GM23338 (cell line): ENCODE measurements around the gene ZNF358. TPM values are rescaled to one million over a fixed set of nuclear protein-coding genes. Genes with fewer than 3 reads are reported as not detected.
A peak's percentile ranks its signal among the peaks of the same experiment; 100 is the strongest.

ENCODE experiments used
- ATAC-seq: fragments of 200-7000 bp; cut with Tn5 transposase; 3 replicates; pipeline ENCODE4 v1.9.1; 2020
- DNase-seq: peaks from one replicate; pipeline ENCODE4 v3.0.0-alpha.2; 2015; ENCODE audit warnings: low spot score
- H2AFZ ChIP-seq: fragments of 200-600 bp; sonication (generic); 2 replicates; pipeline ENCODE4 v1.8.0; 2016; ENCODE audit warnings: antibody characterized with exemption, mild to moderate bottlenecking, moderate library complexity
- H3F3A ChIP-seq: fragments of 200-600 bp; sonication (generic); replicated peaks from 2 replicates; pipeline ENCODE4 v1.8.0; 2017; ENCODE audit warnings: antibody characterized with exemption, mixed run types, low read depth
- H3K27ac ChIP-seq: fragments of 200-600 bp; sonication (generic); 2 replicates; pipeline ENCODE4 v1.6.1; 2016; ENCODE audit warnings: low read depth
- H3K27me3 ChIP-seq: fragments of 200-600 bp; sonication (generic); 2 replicates; pipeline ENCODE4 v1.8.0; 2016; ENCODE audit warnings: mild to moderate bottlenecking, mixed run types, moderate library complexity; ENCODE audit not compliant: insufficient read depth
- H3K36me3 ChIP-seq: fragments of 200-600 bp; sonication (generic); 2 replicates; pipeline ENCODE4 v1.8.0; 2016; ENCODE audit warnings: mild to moderate bottlenecking; ENCODE audit not compliant: insufficient read depth
- H3K4me1 ChIP-seq: fragments of 200-600 bp; sonication (generic); 2 replicates; pipeline ENCODE4 v1.8.0; 2016; ENCODE audit warnings: mild to moderate bottlenecking, moderate library complexity; ENCODE audit not compliant: insufficient read depth
- H3K4me2 ChIP-seq: fragments of 200-600 bp; sonication (generic); 2 replicates; pipeline ENCODE4 v1.7.1; 2017; ENCODE audit warnings: mixed run types
- H3K4me3 ChIP-seq: fragments of 200-600 bp; sonication (generic); 2 replicates; pipeline ENCODE4 v1.6.1; 2016; ENCODE audit warnings: mixed run types
- H3K79me2 ChIP-seq: fragments of 200-600 bp; sonication (generic); replicated peaks from 2 replicates; pipeline ENCODE4 v1.8.0; 2017; ENCODE audit warnings: mild to moderate bottlenecking; ENCODE audit not compliant: insufficient read depth
- H3K9me2 ChIP-seq: fragments of 200-600 bp; sonication (generic); 2 replicates; pipeline ENCODE4 v1.8.0; 2017; ENCODE audit not compliant: insufficient read depth
- H4K20me1 ChIP-seq: fragments of 200-600 bp; sonication (generic); replicated peaks from 2 replicates; pipeline ENCODE4 v1.8.0; 2017; ENCODE audit warnings: mild to moderate bottlenecking; ENCODE audit not compliant: insufficient read depth
- H3K27ac Mint-ChIP-seq: 2 replicates; pipeline ENCODE4 v1.8.0; 2020; ENCODE audit warnings: inconsistent platforms, mild to moderate bottlenecking, moderate library complexity, mixed read lengths
- H3K27me3 Mint-ChIP-seq: 3 replicates; pipeline ENCODE4 v1.8.0; 2022; ENCODE audit warnings: low read depth, mild to moderate bottlenecking, moderate library complexity, mixed read lengths, inconsistent platforms; ENCODE audit not compliant: insufficient read depth, poor library complexity
- H3K36me3 Mint-ChIP-seq: 3 replicates; pipeline ENCODE4 v1.8.0; 2021; ENCODE audit warnings: low read depth, mild to moderate bottlenecking, inconsistent platforms, moderate library complexity, mixed read lengths
- H3K4me1 Mint-ChIP-seq: 3 replicates; pipeline ENCODE4 v1.8.0; 2020; ENCODE audit warnings: mild to moderate bottlenecking, inconsistent platforms, mixed read lengths
- H3K4me3 Mint-ChIP-seq: 3 replicates; pipeline ENCODE4 v1.8.0; 2021; ENCODE audit warnings: moderate library complexity, mild to moderate bottlenecking, inconsistent platforms, mixed read lengths
- H3K9me3 Mint-ChIP-seq: 3 replicates; pipeline ENCODE4 v1.8.0; 2020; ENCODE audit warnings: moderate library complexity, mild to moderate bottlenecking, inconsistent platforms, mixed read lengths
- CREB1 ChIP-seq: fragments of 250-450 bp; sonication (Bioruptor Pico); IDR thresholded peaks from 2 replicates; pipeline ENCODE4 v1.5.0; 2020; ENCODE audit warnings: low read depth, mild to moderate bottlenecking, moderate library complexity
- EZH2 ChIP-seq: fragments of 200-600 bp; sonication (generic); IDR thresholded peaks from one replicate; pipeline ENCODE4 v1.8.0; 2017; ENCODE audit warnings: antibody characterized with exemption, mild to moderate bottlenecking, low read depth; ENCODE audit not compliant: unreplicated experiment
- EZH2phosphoT487 ChIP-seq: fragments of 200-600 bp; sonication (generic); IDR thresholded peaks from one replicate; pipeline ENCODE4 v1.8.1; 2018; ENCODE audit warnings: antibody characterized with exemption; ENCODE audit not compliant: unreplicated experiment
- JUNB ChIP-seq: IDR thresholded peaks from one replicate; pipeline ENCODE4 v1.6.1; 2016; ENCODE audit warnings: antibody characterized with exemption; ENCODE audit not compliant: unreplicated experiment
- NANOG ChIP-seq: IDR thresholded peaks from 2 replicates; pipeline ENCODE4 v1.6.1; 2016; ENCODE audit warnings: antibody characterized with exemption, borderline replicate concordance
- POLR2AphosphoS5 ChIP-seq: IDR thresholded peaks from 2 replicates; pipeline ENCODE4 v1.6.1; 2016; ENCODE audit warnings: antibody characterized with exemption, low read depth
- ZNF114 ChIP-seq: fragments of 250-450 bp; sonication (Bioruptor Pico); IDR thresholded peaks from 2 replicates; pipeline ENCODE4 v1.5.0; 2020; ENCODE audit warnings: mild to moderate bottlenecking, moderate library complexity
- ZNF331 ChIP-seq: fragments of 250-450 bp; sonication (Bioruptor Pico); IDR thresholded peaks from 2 replicates; pipeline ENCODE4 v1.5.0; 2020; ENCODE audit warnings: low read depth, mild to moderate bottlenecking, moderate library complexity
- polyA plus RNA-seq: library from polyadenylated mRNA; unstranded; fragments of >200 nt; fragmentation: Nextera tagmentation; extraction: Ambion mirVana; gene quantifications from 2 replicates; pipeline ENCODE4 v1.2.1, GENCODE V29; 2016
- total RNA-seq: library from RNA; depleted of rRNA; stranded (reverse); fragments of >200 nt; shearing (Covaris generic); gene quantifications from 2 replicates; pipeline ENCODE4 v1.2.3, GENCODE V29; 2014
- TF ChIP-seq, protein P1 (sequence below), 2 experiments: fragments of 200-600 bp in 1 of 2; sonication (generic) in 1 of 2; conservative IDR thresholded peaks; 2 replicates each; pipeline versions ENCODE4 v1.5.1 to v1.6.1; 2016 to 2017; ENCODE audit warnings: antibody characterized with exemption in 2 of 2, low read depth in 2 of 2, mild to moderate bottlenecking in 2 of 2, moderate library complexity in 1 of 2
- TF ChIP-seq, protein P2 (sequence below): IDR thresholded peaks from one replicate; pipeline ENCODE4 v1.6.1; 2018; ENCODE audit warnings: antibody characterized with exemption; ENCODE audit not compliant: unreplicated experiment
- TF ChIP-seq, protein P3 (sequence below): IDR thresholded peaks from 2 replicates; pipeline ENCODE4 v1.6.1; 2016; ENCODE audit warnings: antibody characterized with exemption
- TF ChIP-seq, protein P4 (sequence below): fragments of 250-450 bp; sonication (Bioruptor Pico); IDR thresholded peaks from 2 replicates; pipeline ENCODE4 v1.5.0; 2020; ENCODE audit warnings: mild to moderate bottlenecking, moderate library complexity

The ZNF358 gene
- total and polyA plus RNA-seq, 2 experiments from 2014 or later: 23.8 to 52.9 TPM

DNA sequence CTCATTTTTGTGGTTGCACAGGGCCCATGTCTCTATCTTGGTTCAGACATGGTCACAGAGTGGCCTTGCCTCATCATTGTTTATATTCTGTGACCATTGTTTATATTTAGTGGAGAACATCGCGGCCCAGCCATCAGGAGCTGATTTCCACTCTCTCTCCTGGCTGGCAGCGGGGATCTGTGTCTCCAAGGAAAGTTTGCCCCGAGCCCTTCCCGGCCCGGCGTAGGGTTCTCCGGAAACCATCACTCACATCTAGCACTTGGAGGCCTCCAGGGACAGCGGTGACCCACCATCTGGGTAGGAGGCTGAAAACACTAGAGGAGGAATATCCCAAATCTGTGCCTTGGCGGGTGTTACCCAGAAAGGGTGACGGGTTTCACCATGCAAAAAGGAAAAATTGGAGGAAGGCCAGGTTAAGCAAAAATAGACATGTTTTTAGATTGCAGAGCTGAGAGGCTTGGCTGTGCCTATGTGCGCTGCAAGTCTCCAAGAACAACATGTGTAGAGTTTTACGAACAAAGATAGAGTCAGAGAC, 726 bp upstream of the ZNF358 start:
- TF ChIP-seq NANOG: no peak
- TF ChIP-seq EZH2: no peak
- TF ChIP-seq, protein P1, sequence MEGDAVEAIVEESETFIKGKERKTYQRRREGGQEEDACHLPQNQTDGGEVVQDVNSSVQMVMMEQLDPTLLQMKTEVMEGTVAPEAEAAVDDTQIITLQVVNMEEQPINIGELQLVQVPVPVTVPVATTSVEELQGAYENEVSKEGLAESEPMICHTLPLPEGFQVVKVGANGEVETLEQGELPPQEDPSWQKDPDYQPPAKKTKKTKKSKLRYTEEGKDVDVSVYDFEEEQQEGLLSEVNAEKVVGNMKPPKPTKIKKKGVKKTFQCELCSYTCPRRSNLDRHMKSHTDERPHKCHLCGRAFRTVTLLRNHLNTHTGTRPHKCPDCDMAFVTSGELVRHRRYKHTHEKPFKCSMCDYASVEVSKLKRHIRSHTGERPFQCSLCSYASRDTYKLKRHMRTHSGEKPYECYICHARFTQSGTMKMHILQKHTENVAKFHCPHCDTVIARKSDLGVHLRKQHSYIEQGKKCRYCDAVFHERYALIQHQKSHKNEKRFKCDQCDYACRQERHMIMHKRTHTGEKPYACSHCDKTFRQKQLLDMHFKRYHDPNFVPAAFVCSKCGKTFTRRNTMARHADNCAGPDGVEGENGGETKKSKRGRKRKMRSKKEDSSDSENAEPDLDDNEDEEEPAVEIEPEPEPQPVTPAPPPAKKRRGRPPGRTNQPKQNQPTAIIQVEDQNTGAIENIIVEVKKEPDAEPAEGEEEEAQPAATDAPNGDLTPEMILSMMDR (conservative IDR thresholded peaks at IDR 0.05; ENCODE audit: low read depth in 2 of 2): no peak
- no peak for TF ChIP-seq CREB1 (CRISPR knock-in tag)
- TF ChIP-seq, protein P2, sequence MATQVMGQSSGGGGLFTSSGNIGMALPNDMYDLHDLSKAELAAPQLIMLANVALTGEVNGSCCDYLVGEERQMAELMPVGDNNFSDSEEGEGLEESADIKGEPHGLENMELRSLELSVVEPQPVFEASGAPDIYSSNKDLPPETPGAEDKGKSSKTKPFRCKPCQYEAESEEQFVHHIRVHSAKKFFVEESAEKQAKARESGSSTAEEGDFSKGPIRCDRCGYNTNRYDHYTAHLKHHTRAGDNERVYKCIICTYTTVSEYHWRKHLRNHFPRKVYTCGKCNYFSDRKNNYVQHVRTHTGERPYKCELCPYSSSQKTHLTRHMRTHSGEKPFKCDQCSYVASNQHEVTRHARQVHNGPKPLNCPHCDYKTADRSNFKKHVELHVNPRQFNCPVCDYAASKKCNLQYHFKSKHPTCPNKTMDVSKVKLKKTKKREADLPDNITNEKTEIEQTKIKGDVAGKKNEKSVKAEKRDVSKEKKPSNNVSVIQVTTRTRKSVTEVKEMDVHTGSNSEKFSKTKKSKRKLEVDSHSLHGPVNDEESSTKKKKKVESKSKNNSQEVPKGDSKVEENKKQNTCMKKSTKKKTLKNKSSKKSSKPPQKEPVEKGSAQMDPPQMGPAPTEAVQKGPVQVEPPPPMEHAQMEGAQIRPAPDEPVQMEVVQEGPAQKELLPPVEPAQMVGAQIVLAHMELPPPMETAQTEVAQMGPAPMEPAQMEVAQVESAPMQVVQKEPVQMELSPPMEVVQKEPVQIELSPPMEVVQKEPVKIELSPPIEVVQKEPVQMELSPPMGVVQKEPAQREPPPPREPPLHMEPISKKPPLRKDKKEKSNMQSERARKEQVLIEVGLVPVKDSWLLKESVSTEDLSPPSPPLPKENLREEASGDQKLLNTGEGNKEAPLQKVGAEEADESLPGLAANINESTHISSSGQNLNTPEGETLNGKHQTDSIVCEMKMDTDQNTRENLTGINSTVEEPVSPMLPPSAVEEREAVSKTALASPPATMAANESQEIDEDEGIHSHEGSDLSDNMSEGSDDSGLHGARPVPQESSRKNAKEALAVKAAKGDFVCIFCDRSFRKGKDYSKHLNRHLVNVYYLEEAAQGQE: no peak
- TF ChIP-seq POLR2AphosphoS5: no peak
- no peak for TF ChIP-seq JUNB
- TF ChIP-seq, protein P3, sequence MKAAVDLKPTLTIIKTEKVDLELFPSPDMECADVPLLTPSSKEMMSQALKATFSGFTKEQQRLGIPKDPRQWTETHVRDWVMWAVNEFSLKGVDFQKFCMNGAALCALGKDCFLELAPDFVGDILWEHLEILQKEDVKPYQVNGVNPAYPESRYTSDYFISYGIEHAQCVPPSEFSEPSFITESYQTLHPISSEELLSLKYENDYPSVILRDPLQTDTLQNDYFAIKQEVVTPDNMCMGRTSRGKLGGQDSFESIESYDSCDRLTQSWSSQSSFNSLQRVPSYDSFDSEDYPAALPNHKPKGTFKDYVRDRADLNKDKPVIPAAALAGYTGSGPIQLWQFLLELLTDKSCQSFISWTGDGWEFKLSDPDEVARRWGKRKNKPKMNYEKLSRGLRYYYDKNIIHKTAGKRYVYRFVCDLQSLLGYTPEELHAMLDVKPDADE: no peak
- TF ChIP-seq ZNF331 (CRISPR knock-in tag): no peak
- no peak for TF ChIP-seq EZH2phosphoT487
- TF ChIP-seq ZNF114: no peak
- TF ChIP-seq, protein P4, sequence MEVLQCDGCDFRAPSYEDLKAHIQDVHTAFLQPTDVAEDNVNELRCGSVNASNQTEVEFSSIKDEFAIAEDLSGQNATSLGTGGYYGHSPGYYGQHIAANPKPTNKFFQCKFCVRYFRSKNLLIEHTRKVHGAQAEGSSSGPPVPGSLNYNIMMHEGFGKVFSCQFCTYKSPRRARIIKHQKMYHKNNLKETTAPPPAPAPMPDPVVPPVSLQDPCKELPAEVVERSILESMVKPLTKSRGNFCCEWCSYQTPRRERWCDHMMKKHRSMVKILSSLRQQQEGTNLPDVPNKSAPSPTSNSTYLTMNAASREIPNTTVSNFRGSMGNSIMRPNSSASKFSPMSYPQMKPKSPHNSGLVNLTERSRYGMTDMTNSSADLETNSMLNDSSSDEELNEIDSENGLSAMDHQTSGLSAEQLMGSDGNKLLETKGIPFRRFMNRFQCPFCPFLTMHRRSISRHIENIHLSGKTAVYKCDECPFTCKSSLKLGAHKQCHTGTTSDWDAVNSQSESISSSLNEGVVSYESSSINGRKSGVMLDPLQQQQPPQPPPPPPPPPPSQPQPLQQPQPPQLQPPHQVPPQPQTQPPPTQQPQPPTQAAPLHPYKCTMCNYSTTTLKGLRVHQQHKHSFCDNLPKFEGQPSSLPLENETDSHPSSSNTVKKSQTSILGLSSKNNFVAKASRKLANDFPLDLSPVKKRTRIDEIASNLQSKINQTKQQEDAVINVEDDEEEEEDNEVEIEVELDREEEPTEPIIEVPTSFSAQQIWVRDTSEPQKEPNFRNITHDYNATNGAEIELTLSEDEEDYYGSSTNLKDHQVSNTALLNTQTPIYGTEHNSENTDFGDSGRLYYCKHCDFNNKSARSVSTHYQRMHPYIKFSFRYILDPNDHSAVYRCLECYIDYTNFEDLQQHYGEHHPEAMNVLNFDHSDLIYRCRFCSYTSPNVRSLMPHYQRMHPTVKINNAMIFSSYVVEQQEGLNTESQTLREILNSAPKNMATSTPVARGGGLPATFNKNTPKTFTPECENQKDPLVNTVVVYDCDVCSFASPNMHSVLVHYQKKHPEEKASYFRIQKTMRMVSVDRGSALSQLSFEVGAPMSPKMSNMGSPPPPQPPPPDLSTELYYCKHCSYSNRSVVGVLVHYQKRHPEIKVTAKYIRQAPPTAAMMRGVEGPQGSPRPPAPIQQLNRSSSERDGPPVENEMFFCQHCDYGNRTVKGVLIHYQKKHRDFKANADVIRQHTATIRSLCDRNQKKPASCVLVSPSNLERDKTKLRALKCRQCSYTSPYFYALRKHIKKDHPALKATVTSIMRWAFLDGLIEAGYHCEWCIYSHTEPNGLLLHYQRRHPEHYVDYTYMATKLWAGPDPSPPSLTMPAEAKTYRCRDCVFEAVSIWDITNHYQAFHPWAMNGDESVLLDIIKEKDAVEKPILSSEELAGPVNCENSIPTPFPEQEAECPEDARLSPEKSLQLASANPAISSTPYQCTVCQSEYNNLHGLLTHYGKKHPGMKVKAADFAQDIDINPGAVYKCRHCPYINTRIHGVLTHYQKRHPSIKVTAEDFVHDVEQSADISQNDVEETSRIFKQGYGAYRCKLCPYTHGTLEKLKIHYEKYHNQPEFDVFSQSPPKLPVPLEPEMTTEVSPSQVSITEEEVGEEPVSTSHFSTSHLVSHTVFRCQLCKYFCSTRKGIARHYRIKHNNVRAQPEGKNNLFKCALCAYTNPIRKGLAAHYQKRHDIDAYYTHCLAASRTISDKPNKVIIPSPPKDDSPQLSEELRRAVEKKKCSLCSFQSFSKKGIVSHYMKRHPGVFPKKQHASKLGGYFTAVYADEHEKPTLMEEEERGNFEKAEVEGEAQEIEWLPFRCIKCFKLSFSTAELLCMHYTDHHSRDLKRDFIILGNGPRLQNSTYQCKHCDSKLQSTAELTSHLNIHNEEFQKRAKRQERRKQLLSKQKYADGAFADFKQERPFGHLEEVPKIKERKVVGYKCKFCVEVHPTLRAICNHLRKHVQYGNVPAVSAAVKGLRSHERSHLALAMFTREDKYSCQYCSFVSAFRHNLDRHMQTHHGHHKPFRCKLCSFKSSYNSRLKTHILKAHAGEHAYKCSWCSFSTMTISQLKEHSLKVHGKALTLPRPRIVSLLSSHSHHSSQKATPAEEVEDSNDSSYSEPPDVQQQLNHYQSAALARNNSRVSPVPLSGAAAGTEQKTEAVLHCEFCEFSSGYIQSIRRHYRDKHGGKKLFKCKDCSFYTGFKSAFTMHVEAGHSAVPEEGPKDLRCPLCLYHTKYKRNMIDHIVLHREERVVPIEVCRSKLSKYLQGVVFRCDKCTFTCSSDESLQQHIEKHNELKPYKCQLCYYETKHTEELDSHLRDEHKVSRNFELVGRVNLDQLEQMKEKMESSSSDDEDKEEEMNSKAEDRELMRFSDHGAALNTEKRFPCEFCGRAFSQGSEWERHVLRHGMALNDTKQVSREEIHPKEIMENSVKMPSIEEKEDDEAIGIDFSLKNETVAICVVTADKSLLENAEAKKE (CRISPR knock-in tag): no peak

More for the DNA sequence above, 726 bp upstream of the ZNF358 start:
- H3K4me1 Mint-ChIP-seq: peaks cover 13% of the 10 kb centered on the region
- H3K9me2 ChIP-seq: no peaks in the 10 kb centered on the region
- H3K4me3 ChIP-seq: peak overlapping the region; percentile 54
- peaks cover 6% of the 10 kb centered on the region for H3K27me3 Mint-ChIP-seq
- peaks cover 13% of the 10 kb centered on the region for H3K4me1 ChIP-seq
- H3K79me2 ChIP-seq: no peaks in the 10 kb centered on the region; the same call in 1 of the 2 replicates
- H3K4me2 ChIP-seq: peak overlapping the region; percentile 83
- peak overlapping the region; percentile 98 for H2AFZ ChIP-seq
- peaks cover 9% of the 10 kb centered on the region; the same call in 2 of the 3 replicates for H3K36me3 Mint-ChIP-seq
- no peaks in the 10 kb centered on the region for H3F3A ChIP-seq
- H4K20me1 ChIP-seq: no peaks in the 10 kb centered on the region
- H3K4me3 Mint-ChIP-seq: peak overlapping the region; percentile 78
- peaks cover 3% of the 10 kb centered on the region; the same call in 2 of the 3 replicates for H3K9me3 Mint-ChIP-seq
- no peak for DNase-seq
- H3K27ac Mint-ChIP-seq: peak overlapping the region; percentile 95
- H3K27me3 ChIP-seq: no peaks in the 10 kb centered on the region
- H3K36me3 ChIP-seq: no peaks in the 10 kb centered on the region
- peak overlapping the region; percentile 85; the same call in 1 of the 2 replicates for H3K27ac ChIP-seq
- ATAC-seq: peak; percentile 6; the same call in 1 of the 3 replicates
